ENCODE data around the gene ZBTB16.

The ZBTB16 gene

GRCh38 chr11:114254571-114255146, 195.1 kb downstream of the ZBTB16 start:
- no peak for DNase-seq

DNA sequence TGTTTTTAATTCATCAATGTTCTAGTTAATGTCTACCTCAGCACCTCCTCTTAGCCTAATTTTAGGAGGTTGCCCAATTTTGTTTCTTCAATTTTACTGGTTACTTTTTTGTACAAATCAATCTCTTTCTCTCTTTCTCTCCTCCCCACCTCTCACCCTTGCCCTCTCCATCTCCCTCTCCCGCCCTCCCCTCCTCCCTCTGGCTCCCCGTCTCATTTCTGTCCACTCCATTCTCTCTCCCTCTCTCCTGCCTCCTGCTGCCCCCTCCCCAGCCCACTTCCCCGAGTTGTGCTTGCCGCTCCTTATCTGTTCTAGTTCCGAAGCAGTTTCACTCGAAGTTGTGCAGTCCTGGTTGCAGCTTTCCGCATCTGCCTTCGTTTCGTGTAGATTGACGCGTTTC, 195.8 kb downstream of the ZBTB16 start:
- no peak for DNase-seq

DNA sequence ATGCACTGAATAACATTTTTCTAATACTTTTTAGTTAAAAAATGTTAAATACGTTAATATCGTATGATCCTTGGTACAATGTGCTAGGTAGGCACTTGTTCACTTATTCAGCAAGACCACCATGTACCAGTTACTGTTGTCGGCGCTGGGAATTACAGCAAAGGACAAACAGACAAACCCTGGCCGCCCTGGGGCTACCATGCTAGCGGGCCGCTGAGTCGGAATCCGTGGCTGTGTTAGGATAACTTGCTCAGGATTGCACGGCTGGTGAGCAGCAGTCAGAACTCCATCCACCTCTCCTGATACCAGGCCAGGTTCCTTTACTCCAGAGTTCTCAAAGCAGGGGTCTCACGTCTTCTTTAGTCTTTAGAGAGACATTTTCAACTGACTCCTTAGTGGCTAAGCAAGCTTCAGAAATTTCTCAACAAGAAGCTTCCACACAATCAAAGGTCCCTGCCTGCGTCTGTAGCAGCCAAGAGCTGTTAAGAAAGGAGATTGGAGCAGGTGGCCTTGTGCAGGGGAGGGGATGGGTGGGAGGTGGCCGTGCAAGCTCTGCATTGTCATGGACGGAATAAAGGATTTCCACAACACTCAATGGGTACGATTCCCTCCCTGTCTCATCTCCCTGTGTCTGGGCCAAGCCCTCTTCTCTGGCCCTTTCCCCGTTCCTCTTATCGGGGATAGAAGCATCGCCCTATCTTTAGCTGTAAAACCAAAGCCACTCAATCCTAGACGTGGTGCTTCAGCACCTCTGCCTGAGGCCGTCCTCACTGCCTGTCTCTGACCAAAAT, 196.9 kb downstream of the ZBTB16 start:
- DNase-seq = no peak

DNA sequence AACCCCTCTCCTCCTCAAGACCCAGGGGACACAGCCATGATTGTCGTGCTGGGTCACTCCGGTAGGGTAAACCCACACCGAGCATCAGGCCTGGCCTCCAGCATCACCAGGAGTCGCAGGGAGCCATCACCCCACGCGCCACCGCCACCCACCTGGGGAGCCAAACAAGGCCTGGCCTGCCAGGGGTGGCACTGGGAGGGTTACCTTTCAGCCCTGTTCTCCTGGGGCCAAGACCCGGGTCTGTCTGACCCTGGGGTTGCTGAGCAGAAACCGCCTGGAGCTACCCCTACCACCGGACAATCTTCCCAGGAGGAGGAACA, 197.4 kb downstream of the ZBTB16 start:
- DNase-seq = no peak

DNA sequence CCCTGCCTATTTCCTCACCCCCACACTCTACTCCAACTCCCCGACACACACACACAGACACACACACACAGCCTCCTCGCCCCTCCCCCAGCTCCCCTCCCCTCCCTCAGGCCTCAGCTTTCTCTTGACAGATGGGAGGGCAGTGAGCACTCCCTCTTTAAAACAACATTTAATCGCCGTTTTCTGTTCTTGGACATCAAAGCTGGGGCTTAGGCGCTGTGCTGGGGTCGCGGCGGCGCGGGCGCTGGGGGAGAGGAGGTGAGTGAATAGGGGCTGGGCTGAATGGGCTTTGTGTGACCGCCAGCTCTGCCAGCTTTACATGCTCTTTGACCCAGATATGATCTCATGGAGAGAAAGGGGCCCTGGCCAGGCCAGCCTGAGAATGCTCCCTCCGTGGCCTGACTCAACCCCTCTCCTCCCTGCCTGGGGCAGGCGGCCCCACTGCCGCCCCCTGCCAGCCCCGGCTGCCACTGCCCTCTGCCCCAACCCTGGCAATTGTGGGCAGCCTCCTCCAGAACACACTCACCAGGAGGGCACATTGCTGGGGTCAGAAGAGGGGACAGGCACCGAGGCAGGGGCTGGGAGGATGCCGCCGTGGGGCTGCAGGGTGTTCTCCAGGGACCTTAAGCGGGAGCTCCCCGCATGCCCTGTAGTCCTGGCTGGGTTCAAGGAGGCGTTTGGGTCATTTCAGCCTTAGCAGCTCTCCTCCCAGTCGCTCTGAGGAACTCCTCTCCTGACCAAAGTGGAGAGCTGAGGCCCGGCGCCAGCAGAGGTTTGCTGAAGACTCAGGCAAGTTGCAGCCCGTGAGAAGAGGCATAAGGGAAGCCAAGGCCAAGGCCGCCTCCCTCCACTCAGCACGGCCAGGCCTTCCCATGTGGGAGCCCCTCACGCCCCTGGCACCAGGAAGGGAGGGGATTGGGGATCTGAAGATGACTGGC, 198.4 kb downstream of the ZBTB16 start:
- peak; percentile 15 for DNase-seq

- no peak for DNase-seq
These were observed 199.2 kb downstream of the ZBTB16 start for GRCh38 chr11:114258696-114259095.

GRCh38 chr11:114259124-114259526, 199.6 kb downstream of the ZBTB16 start:
- no peak for DNase-seq

DNA sequence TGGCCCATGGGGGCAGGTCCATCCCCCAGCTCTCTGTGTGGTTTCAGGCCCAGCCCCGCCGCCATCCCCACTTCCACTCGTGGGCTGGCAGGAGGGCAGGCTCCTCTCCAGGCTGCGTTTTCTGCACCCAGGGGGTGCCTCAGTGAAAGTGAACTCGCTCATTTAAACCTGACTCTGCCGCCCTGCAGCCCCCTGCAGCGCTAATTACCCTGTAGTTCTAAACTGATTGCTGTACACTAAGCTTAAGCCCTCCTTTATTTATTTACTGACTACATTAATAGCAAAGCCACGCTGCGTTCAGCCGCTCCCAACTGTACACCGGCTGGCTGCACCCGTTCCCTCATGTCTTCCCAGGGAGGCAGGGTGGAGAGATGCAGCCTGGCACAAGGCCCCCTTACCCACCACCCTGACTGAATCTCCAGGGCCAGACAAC, 200.1 kb downstream of the ZBTB16 start:
- no peak for DNase-seq

DNA sequence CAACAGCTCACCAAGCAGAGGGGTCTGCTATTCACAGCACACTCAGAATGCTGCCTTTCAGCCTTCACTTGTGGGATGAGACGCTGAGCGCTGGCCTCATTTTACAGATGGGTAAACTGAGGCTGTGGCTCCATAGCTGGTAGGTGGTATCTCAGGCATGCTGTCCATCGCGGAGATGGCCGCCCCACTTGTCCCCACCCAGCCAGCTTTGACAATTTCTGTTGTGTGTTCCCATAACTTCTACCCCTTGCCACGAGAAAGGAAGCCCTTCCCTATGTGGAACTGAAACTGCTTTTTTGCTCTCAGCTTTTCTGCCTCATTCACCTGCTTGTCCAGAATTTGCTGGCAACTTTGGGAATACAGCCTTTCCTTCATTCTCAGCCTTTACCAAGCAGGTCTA, 200.6 kb downstream of the ZBTB16 start:
- peak; percentile 25 for DNase-seq

GRCh38 chr11:114260483-114260882, 201.0 kb downstream of the ZBTB16 start:
- DNase-seq = peak; percentile 32

- DNase-seq = no peak
These were observed 202.3 kb downstream of the ZBTB16 start for GRCh38 chr11:114261791-114262190.

- peak; percentile 84 for DNase-seq
These were observed 203.4 kb downstream of the ZBTB16 start for GRCh38 chr11:114262681-114263512.

GRCh38 chr11:114263513-114264170, 204.1 kb downstream of the ZBTB16 start:
- DNase-seq = no peak

GRCh38 chr11:114264381-114264780, 204.9 kb downstream of the ZBTB16 start:
- no peak for DNase-seq

DNA sequence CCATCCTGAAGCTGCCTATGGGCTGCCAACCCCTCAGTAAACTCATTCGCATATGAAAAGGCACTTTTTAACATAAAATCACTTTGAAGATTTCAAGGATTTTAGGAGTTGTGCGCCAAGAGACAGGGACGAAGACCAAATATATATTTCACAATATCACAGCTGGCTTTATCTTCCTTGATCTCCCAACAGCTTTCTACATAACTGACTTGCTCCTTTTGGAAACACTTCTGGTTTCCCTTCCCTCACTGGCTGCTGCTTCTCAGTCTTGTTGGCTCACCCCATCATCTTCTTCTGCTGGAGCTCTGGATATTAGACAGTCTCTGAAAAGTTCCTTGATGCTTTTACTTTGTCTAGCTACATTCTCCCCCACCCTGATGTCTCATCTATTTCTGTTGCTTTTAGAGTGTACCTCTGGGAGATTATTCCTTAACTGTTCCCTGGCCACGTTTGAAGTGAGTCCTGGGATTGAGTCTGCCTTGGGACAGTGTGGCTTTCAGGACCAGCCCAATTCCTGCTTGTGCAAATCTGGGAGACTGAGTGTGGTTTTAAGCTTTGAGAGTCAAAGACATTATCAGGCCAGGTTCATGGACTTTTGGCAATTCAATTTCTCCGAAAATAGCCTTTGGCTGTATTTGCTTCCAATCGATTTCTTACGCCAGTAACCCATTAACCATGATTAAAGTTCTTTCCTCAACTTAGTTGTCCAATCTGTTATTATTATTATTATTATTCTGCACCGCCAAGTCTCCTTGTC, 205.8 kb downstream of the ZBTB16 start:
- no peak for DNase-seq

GRCh38 chr11:114269498-114269897, 210.0 kb downstream of the ZBTB16 start:
- no peak for DNase-seq

DNA sequence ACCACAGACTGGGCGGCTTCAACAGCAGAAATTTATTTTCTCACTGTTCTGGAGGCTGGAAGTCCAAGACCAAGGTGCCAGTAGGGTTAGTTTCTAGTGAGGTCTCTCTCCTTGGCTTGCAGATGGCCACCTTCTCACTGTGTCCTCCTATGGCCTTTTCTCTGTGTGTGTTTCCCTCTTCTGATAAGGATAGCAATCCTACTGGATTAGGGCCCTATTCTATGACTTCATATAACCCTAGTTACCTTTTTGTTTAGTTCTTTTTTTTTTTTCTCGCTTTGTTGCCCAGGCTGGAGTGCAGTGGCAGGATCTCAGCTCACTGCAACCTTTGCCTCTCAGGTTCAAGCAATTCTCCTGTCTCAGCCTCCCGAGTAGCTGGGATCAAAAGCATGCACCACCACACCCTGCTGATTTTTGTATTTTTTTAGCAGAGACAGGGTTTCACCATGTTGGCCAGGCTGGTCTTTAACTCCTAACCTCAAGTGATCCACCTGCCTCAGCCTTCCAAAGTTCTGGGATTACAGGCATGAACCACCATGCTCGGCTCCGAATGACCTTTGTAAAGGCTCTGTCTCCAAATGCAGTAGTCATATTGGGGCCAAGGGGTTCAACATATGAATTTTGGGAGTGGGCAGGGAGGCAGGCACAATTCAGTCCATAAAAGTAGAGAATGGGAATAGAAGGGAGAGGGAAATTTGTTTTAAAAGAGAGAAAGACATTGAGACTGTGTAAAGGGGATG, 211.2 kb downstream of the ZBTB16 start:
- no peak for DNase-seq

DNA sequence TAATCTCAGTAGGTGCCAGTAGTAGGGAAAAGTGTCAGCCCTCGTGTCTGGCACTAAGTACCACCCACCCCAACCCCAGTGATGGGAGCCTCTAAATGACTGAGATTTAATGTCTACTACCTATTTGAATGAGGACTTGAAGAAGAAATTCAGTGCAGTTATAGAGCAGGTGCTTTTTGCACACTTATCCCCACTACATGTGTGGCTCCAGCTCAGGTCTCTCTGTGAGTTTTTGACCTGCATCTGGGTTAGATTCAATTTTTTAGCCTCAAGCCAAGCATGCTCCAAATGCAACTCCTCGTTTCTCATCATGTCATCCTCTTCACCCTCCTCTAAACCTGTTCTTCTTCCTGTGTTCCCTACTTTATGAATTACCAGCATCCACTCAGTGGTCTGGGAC, 211.8 kb downstream of the ZBTB16 start:
- DNase-seq = no peak

DNA sequence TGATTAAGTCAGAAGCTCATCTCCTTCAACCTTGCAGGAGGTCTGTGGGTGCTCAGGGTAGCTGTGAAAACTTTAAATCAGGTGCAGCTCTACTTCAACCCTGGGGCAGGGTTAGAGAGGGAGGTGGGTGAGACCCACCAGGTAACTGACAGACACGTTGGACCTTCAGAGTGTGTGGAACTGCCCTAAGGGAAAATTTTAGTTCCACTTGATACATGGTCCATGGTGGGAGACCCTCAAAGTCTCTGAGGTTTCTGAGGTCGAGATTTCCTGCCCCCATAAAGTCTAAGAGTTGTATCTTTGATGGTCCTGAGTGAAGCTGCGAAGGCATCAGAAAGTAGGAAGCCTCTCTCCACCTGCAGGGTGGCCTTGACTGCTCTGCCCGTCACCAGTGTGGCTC, 212.8 kb downstream of the ZBTB16 start:
- DNase-seq = no peak

DNA sequence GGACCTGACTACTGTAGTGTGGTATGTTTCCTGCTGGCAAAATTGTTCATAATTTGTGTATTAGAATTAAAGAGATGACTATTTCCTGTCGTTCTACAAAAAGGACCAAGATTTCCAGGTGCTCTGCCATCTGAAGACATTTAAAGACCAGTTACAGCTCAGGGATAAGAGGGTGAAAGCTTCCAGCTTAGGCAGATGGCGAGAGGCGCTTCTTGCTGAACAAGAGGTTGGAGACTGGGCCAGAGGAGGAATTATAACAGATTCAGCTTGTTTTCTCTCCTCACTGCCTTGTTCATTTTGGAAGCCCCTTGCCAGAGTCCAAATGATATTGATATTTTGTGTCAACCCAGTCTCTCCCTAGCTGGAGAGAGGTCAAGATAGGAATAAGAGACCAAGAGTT, 213.6 kb downstream of the ZBTB16 start:
- DNase-seq = no peak
